ENCODE data around the gene SYNGR3.

Gene SYNGR3

DNA sequence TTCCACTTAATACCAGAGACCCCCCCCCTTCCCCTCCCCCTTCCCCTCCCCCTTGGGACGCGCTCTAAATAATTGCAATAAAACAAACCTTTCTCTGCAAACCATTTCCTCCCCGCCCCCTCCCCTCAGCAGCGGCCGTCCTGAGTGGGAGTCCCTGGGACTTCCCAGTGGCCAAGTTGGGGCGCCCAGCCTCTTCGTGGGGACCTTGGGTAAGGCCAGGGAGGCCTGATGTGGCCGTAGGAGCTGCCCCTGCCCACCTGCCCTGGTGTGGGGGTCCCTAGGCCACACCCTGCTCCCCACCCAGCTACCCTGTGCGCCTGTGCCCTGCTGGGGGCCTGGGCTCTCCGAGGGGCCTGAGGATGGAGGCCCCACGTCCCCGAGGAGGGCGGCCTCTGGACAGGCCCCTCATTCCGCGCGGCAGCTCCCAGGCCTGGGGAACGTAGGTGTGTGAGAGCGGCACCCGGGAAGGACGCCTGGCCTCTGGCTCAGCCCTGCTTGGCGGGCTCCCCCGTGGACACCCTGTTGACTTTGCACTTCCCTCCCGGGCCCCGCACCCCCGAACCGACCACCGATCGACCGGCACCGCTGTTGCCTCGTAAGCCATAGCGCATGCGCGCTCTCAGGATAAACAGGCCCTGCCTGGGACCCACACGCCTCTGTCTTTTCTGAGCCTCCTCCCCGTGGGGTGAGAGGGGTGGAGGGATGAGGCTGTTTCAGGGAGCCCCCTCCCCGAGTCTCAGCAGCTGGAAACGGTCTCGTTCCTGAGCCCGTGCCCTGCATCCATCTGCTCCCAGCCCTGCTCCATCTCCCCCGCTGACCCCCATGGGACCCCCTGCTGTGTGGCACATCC, 48.8 kb downstream of the SYNGR3 start:
- no CpG with 5 or more reads among the region's 41 CpGs for WGBS (ENCODE audit: insufficient coverage, insufficient read length)
- Histone ChIP-seq H3K4me3 (ENCODE audit: low read length) (no peak overlapping the region), H3K27ac (ENCODE audit: low read length) (no peak overlapping the region), H3K36me3 (ENCODE audit: control insufficient read depth, insufficient read depth, low read length) (no peaks in the 10 kb centered on the region; the same call in 1 of the 2 replicates), H3K9me3 (ENCODE audit: control insufficient read depth, insufficient read depth, low read length) (no peaks in the 10 kb centered on the region), H3K4me1 (ENCODE audit: control insufficient read depth, insufficient read depth, low read length) (peaks cover 2% of the 10 kb centered on the region; the same call in 1 of the 2 replicates), H3K27me3 (ENCODE audit: control insufficient read depth, insufficient read depth, low read length) (no peaks in the 10 kb centered on the region)
- DNase-seq (ENCODE audit: low read depth, low spot score) = no peak

DNA sequence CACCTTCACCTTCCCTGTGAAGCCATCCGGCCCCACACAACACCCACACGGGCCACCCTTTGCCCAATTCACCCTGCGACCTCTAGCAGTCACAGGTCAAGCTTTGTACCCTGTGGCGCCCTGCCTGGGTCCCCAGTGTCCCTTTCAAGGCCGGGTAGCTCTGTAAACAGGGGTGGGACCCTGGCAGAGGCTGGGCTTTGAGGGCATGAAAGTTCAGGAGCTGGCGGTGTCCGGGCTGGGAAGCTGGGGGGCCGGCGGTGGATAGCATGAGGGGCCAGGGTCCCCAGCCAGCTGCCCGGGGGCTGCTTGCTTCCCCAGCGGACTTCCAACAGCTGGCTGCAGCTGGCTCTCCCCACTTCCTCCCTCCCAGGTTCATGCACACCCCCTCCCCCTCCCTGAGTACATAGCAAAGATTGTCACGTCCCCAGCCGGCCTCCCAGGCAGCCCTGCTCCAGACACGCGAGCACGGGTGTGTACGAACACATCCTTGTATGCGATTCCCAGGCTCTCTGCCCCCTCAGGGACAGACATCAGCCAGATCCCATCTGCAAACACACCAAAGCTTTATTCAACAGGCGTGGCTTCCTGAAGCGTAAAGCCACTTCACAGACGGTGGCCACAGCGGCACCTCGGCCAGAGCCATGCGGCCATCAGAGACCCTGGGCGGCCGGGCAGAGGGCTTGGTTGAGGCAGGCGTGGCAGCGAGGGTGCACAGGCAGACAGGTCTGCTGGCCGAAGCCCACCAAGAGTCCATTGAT, 49.7 kb downstream of the SYNGR3 start:
- Histone ChIP-seq H3K4me3 (ENCODE audit: low read length) (no peak overlapping the region), H3K36me3 (ENCODE audit: control insufficient read depth, insufficient read depth, low read length) (no peaks in the 10 kb centered on the region; the same call in 1 of the 2 replicates), H3K9me3 (ENCODE audit: control insufficient read depth, insufficient read depth, low read length) (no peaks in the 10 kb centered on the region), H3K27ac (ENCODE audit: low read length) (no peak overlapping the region), H3K27me3 (ENCODE audit: control insufficient read depth, insufficient read depth, low read length) (no peaks in the 10 kb centered on the region), H3K4me1 (ENCODE audit: control insufficient read depth, insufficient read depth, low read length) (peaks cover 2% of the 10 kb centered on the region; the same call in 1 of the 2 replicates)
- WGBS (ENCODE audit: insufficient coverage, insufficient read length) = no CpG with 5 or more reads among the region's 29 CpGs
- no peak for DNase-seq (ENCODE audit: low read depth, low spot score)

GRCh38 chr16:2040041-2040786, 50.4 kb downstream of the SYNGR3 start:
- H3K27me3 ChIP-seq (ENCODE audit: control insufficient read depth, insufficient read depth, low read length) = no peaks in the 10 kb centered on the region
- no CpG with 5 or more reads among the region's 24 CpGs for WGBS (ENCODE audit: insufficient coverage, insufficient read length)
- peaks cover 2% of the 10 kb centered on the region; the same call in 1 of the 2 replicates for H3K4me1 ChIP-seq (ENCODE audit: control insufficient read depth, insufficient read depth, low read length)
- H3K9me3 ChIP-seq (ENCODE audit: control insufficient read depth, insufficient read depth, low read length) = no peaks in the 10 kb centered on the region
- no peak for DNase-seq (ENCODE audit: low read depth, low spot score)
- H3K27ac ChIP-seq (ENCODE audit: low read length) = no peak overlapping the region
- H3K4me3 ChIP-seq (ENCODE audit: low read length) = no peak overlapping the region
- H3K36me3 ChIP-seq (ENCODE audit: control insufficient read depth, insufficient read depth, low read length) = no peaks in the 10 kb centered on the region; the same call in 1 of the 2 replicates

DNA sequence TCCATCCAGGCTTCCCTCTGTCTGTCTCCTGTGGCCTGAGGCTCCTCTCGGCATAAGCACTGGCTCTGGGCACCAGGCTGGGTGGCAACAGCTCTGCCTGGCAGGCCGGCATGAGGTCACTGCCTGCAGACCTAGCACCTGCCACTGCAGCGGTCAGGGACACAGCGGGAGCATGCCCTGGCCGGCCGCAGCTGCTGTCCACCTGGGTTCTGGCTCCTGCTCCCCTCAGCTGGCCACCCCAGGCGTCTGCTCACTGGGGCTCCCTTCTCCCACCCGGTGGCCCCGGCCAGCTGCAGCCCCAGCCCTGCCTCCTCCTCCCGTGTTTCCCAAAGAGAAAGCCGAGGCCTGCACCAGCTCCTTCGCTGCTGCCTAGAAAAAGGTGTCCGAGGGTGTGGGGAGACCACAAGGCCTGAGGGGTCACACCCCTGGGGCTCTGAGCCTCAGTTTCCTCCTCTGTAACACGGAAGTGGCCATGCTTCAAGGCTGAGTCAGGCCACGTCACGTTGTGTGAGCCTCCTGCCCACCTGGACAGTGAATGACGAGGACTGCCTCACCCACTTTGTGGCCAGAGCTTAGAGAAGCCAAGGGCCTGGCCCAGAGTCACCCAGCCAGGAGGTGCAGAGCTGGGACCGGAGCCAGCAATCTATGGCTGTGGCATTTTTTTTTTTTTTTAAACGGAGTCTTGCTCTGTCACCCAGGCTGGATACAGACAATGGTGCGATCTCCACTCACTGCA, 51.2 kb downstream of the SYNGR3 start:
- Histone ChIP-seq H3K27ac (ENCODE audit: low read length) (no peak overlapping the region), H3K4me1 (ENCODE audit: control insufficient read depth, insufficient read depth, low read length) (no peaks in the 10 kb centered on the region; the same call in 1 of the 2 replicates)

DNA sequence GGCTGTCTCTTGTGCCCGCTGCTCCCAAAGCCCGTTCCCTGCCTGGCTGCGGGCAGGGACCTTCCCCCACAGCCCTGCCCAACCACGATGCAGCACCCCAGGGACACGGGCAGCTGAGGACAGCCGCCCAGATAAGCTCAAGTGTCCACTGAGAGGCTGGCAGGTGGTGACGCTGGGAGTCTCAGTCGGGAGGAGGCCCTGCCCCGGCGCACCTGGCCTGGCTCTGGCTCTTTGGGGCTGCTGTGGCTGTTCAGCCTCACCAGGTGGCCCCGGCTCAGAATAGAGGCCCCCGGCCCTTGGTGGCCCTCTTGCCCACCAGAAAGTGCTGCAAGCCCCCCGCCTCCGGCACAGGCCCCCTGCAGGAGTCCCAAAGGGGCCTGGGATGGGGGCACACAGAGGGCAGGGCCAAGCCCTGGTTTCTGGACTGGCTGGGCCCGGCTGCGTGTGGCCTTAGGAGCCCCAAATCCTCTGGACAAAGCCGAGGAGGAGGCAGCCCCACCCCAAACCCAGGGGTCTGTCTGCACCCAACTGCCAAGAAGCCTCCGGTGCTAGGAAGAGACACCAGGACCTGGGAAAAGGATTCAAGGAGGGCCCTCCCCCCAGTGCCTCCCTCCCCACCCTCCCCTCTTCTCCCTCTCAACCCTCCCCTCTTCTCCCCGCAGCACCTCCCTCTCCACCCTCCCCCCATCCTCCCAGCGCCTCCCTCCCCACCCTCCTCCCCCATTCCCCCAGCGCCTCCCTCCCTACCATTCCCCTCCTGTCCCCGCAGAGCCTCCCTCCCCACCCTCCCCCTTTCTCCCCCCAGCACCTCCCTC, 52.6 kb downstream of the SYNGR3 start:
- Histone ChIP-seq H3K4me1 (ENCODE audit: control insufficient read depth, insufficient read depth, low read length) (no peaks in the 10 kb centered on the region; the same call in 1 of the 2 replicates), H3K9me3 (ENCODE audit: control insufficient read depth, insufficient read depth, low read length) (no peaks in the 10 kb centered on the region), H3K27ac (ENCODE audit: low read length) (no peak overlapping the region), H3K36me3 (ENCODE audit: control insufficient read depth, insufficient read depth, low read length) (no peaks in the 10 kb centered on the region; the same call in 1 of the 2 replicates), H3K27me3 (ENCODE audit: control insufficient read depth, insufficient read depth, low read length) (no peaks in the 10 kb centered on the region), H3K4me3 (ENCODE audit: low read length) (no peak overlapping the region; the same call in 1 of the 2 replicates)
- DNase-seq (ENCODE audit: low read depth, low spot score) = no peak
- WGBS (ENCODE audit: insufficient coverage, insufficient read length) = no CpG with 5 or more reads among the region's 22 CpGs

More for the DNA sequence above, 51.2 kb downstream of the SYNGR3 start:
- WGBS (ENCODE audit: insufficient coverage, insufficient read length) = no CpG with 5 or more reads among the region's 20 CpGs
- H3K4me3 ChIP-seq (ENCODE audit: low read length) = no peak overlapping the region
- no peak for DNase-seq (ENCODE audit: low read depth, low spot score)
- H3K27me3 ChIP-seq (ENCODE audit: control insufficient read depth, insufficient read depth, low read length) = no peaks in the 10 kb centered on the region
- no peaks in the 10 kb centered on the region for H3K9me3 ChIP-seq (ENCODE audit: control insufficient read depth, insufficient read depth, low read length)
- no peaks in the 10 kb centered on the region; the same call in 1 of the 2 replicates for H3K36me3 ChIP-seq (ENCODE audit: control insufficient read depth, insufficient read depth, low read length)

GRCh38 chr16:2042986-2043666, 53.4 kb downstream of the SYNGR3 start:
- H3K4me3 ChIP-seq (ENCODE audit: low read length) = no peak overlapping the region
- WGBS (ENCODE audit: insufficient coverage, insufficient read length) = no CpG with 5 or more reads among the region's 11 CpGs
- H3K27me3 ChIP-seq (ENCODE audit: control insufficient read depth, insufficient read depth, low read length) = no peaks in the 10 kb centered on the region
- H3K4me1 ChIP-seq (ENCODE audit: control insufficient read depth, insufficient read depth, low read length) = no peaks in the 10 kb centered on the region; the same call in 1 of the 2 replicates
- no peak for DNase-seq (ENCODE audit: low read depth, low spot score)
- no peaks in the 10 kb centered on the region; the same call in 1 of the 2 replicates for H3K36me3 ChIP-seq (ENCODE audit: control insufficient read depth, insufficient read depth, low read length)
- no peak overlapping the region for H3K27ac ChIP-seq (ENCODE audit: low read length)
- H3K9me3 ChIP-seq (ENCODE audit: control insufficient read depth, insufficient read depth, low read length) = no peaks in the 10 kb centered on the region
